Neuron (in vitro differentiated cells): ENCODE measurements around the gene STX10.
A peak's percentile ranks its signal among the peaks of the same experiment; 100 is the strongest.

Source experiments
- H2AFZ ChIP-seq: one replicate; pipeline ENCODE4 v1.6.1; 2013; ENCODE audit warnings: low read depth, mild to moderate bottlenecking, inconsistent platforms, low read length, moderate library complexity
- H3K27me3 ChIP-seq: one replicate; pipeline ENCODE4 v1.6.1; 2013; ENCODE audit warnings: low read length; ENCODE audit not compliant: insufficient read depth
- H3K36me3 ChIP-seq: one replicate; pipeline ENCODE4 v1.6.1; 2013; ENCODE audit warnings: low read length; ENCODE audit not compliant: insufficient read depth
- H3K4me1 ChIP-seq: one replicate; pipeline ENCODE4 v1.6.1; 2013; ENCODE audit warnings: low read length; ENCODE audit not compliant: insufficient read depth
- H3K4me3 ChIP-seq: 2 replicates; pipeline ENCODE4 v1.5.1; 2013; ENCODE audit warnings: mild to moderate bottlenecking, low read length, moderate library complexity
- H3K9me3 ChIP-seq: one replicate; pipeline ENCODE4 v1.6.1; 2013; ENCODE audit warnings: low read length

STX10 gene

DNA sequence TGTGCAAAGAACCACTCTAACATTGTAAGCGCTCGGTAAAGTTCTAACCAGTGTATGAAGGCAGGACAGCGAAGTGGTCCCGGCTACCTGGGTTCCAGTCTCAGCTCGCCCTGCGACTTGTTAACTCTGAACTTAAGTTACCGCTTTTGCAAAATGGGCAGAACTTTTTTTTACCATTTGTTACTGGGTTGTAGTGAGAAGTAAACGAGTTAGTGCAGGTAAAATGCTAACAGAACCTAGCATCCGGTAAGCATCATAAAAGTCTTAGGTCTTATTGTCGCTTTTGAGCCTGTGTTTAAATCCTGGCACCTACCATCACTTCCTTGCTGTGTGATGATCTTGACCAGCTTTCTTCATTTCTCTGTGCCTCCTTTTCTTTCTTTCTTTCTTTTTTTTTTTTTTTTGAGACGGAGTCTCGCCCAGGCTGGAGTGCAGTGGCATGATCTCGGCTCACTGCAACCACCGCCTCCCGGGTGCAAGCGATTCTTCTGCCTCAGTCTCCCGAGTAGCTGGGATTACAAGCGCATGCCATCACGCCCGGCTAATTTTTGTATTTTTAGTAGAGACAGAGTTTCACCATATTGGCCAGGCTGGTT lies 32.9 kb downstream of the STX10 start:
- peak overlapping the region; percentile 66 for H3K4me3 ChIP-seq
- H3K36me3 ChIP-seq, result peaks cover 30% of the 10 kb centered on the region
- H3K9me3 ChIP-seq, result no peaks in the 10 kb centered on the region
- H2AFZ ChIP-seq, result peak overlapping the region; percentile 57
- H3K27me3 ChIP-seq, result no peaks in the 10 kb centered on the region
- H3K4me1 ChIP-seq, result peaks cover 29% of the 10 kb centered on the region

DNA sequence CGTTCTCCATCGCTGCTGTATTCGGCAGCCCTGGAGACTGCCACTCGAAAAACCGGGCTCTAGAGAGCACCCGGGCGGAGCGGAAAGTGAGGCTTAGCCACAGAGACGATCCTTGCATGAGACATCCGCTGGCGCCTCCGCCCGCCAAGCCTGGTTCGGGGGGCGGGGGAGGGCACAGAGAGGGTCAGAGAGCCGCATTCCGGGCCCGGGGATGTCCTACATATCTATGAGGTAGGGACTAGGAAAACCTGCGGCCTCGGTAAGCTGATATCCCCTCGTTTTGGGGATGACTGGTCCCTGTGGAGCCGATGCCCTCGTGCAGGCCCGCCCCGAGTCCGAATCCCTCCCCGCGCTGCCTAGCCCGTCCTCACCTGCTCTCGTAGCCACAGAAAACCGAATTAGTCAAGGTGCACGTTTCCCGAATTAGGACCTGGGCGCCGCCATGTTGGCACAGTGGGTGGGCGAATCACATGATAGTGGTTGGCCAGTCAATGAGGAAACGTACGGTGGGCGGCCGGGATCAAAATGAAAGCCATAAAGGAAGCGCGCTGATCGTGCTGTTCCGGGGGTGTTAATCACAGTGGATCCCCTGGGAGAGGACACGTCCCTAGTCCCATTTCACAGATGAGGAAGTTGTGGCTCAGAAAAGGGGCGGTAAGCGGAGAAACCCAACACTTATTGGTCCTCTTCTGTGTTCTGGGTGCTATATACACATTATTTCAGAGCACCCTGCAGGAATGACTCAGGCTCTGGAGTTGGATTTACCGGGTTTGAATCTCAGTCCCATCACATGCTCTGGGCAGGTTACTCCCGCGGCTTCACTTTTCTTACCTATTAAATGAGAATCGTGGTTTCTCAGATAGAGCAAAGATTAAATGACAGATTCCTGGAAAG lies 33.6 kb downstream of the STX10 start, which contains the start of gene TRMT1:
Gene TRMT1, minus strand, starts transcription at position 459 of the 894 bp plus-strand sequence. Its CDS starts 341 bp downstream, at position 118.
- Histone ChIP-seq H3K9me3 (no peaks in the 10 kb centered on the region), H2AFZ (peak within 1 kb of the TSS; percentile 57), H3K27me3 (no peaks in the 10 kb centered on the region), H3K4me1 (peaks cover 29% of the 10 kb centered on the region), H3K36me3 (peaks cover 24% of the 10 kb centered on the region), H3K4me3 (peak within 1 kb of the TSS; percentile 66)

DNA sequence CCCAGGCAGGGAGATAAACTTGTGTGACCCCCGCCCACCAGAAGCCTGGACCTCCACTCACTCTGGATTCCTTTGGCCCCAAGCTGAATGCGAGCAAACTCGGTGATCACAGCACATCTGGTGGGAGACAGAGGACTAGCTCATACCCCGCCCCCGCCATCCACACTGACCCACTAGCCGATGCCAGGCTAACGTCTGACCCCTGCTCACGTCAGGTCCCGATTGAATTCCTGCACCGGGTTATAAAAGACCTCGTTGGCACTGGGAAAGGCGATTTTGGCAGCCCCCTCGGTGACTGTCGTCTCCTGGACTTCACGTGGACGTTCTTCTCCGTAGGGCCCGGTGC lies 34.3 kb downstream of the STX10 start:
- peaks cover 21% of the 10 kb centered on the region for H3K36me3 ChIP-seq
- H2AFZ ChIP-seq, result peak overlapping the region; percentile 57
- peaks cover 29% of the 10 kb centered on the region for H3K4me1 ChIP-seq
- no peaks in the 10 kb centered on the region for H3K9me3 ChIP-seq
- H3K4me3 ChIP-seq, result peak overlapping the region; percentile 66
- H3K27me3 ChIP-seq, result no peaks in the 10 kb centered on the region

DNA sequence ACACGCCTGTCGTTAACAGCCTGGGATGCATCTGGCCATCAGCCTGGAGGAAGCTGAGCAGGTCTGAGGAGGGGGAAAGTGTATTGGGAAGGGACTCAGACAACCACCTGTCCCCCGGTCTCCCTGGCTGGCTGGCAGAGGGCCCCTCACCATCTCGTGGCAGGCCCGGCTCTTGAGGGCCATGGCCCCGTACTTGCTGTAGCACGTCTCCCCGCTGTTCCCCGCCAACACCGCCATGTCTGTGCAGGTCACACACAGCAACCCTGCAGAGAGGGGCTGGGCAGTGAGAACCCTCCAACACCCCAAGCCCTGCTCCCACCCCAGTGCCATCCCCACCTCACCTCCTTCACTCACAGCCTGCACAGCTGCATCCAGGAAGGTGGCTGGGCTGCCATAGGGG lies 37.6 kb downstream of the STX10 start:
- Histone ChIP-seq H3K36me3 (peaks cover 26% of the 10 kb centered on the region), H3K4me1 (peaks cover 19% of the 10 kb centered on the region), H3K4me3 (no peak overlapping the region), H3K9me3 (no peaks in the 10 kb centered on the region), H2AFZ (no peak overlapping the region), H3K27me3 (no peaks in the 10 kb centered on the region)

DNA sequence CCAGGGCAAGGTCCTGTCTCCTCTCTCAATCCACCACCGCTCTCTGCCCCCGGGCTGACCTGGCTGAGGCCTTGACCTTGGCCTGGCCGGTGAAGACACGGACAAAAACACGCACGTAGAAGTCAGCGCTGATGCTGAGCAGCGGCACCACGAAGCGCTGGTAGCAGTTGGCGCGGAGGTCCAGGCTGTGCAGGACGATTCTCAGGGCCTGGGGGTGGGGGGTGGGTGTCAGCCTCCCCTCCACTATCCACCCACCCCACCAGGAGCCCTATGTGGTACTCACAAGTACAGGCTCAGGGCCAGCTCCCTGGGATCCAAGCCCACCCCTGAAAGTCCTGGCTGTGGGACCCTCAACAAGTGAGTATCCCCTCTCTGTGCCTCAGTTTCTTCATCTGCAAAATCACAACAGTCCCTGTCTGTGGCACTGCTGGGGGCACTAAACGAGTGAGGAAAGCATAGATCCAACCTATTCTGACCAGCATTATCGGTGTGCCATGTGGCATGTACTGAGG lies 40.0 kb downstream of the STX10 start:
- peaks cover 3% of the 10 kb centered on the region for H3K4me1 ChIP-seq
- H3K4me3 ChIP-seq, result no peak overlapping the region
- no peaks in the 10 kb centered on the region for H3K9me3 ChIP-seq
- no peaks in the 10 kb centered on the region for H3K27me3 ChIP-seq
- peaks cover 31% of the 10 kb centered on the region for H3K36me3 ChIP-seq
- no peak overlapping the region for H2AFZ ChIP-seq

DNA sequence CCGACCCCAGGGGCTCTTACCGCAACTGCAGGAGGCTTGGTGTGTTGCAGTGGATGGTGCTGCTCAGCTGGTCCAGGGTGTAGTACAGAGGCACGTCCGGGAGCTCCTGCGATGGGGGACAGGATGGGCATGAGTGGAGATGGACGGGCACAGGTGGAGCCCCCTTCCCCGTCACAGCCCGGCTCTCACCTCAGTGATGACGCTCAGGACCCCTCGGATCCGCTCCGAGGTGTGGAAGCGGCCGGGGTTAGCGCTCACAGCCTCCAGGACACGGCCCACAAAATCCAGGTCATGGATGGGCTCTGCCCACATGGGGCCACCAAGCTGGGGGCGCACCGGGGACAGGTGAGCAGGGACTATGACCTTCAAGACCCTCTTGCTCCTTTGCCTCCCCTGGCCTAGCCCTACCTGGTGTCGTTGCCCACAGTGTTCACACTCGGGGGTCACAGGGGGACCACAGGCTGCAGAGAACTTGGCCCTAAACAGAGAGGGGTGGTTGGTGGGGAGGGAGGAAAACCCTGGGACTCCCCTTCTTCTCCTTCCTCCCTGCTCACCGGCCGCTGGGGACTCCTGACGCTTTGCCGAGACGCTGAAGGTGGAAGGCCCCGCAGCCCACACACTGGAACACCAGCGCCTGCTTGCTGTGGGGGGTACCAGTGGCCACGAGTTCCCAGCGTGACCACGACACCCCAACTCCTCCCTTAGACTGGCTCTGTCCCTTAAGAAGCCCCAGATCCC lies 40.6 kb downstream of the STX10 start:
- Histone ChIP-seq H3K9me3 (no peaks in the 10 kb centered on the region), H2AFZ (no peak overlapping the region), H3K4me3 (no peak overlapping the region), H3K4me1 (no peaks in the 10 kb centered on the region), H3K27me3 (no peaks in the 10 kb centered on the region), H3K36me3 (peaks cover 29% of the 10 kb centered on the region)

DNA sequence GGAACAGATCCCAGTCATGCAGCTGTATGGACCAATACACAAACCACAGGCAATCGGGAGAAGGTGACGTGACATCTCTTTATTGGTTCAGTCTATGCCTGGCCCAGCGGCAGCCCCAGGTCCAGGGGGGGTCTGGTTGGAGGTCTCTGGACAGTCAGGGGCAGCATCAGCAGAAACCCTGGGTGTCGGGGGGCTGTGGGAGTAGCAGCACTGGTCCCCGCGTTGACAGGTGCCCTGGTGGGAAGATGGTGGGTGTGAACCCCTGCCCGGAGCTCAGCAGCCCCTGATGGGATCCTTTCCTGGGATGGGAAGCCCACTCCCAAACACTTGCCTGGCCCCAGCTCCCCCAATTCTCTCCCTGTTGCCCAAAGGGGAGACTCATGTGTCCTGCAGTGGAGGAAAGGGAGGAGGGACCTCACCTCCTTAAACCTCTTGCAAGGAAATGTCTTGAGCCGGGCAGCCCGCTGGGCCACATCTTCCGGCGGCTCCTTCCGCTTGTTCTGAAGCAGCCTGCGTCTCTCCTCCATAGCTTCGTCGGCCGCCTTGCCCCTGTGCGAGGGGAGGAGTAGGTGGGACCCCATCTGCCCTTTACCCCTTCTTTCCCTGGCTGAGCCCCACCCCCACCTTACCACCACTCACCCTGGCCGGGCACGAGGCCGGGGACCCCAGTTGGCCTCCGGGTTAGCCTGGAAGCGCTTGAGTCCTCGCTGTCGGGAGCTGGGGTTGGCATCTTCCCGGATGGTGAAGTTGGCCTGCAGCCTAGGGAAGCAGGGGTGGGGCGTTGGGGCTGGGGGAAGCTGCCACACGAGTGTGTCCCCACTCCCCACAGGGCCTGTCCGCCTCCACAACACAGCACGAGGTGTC lies 45.1 kb downstream of the STX10 start:
- peaks cover 16% of the 10 kb centered on the region for H3K36me3 ChIP-seq
- peaks cover 12% of the 10 kb centered on the region for H3K27me3 ChIP-seq
- H2AFZ ChIP-seq, result no peak overlapping the region
- H3K4me1 ChIP-seq, result peaks cover 10% of the 10 kb centered on the region
- no peak overlapping the region for H3K4me3 ChIP-seq
- H3K9me3 ChIP-seq, result peaks cover under 1% of the 10 kb centered on the region

DNA sequence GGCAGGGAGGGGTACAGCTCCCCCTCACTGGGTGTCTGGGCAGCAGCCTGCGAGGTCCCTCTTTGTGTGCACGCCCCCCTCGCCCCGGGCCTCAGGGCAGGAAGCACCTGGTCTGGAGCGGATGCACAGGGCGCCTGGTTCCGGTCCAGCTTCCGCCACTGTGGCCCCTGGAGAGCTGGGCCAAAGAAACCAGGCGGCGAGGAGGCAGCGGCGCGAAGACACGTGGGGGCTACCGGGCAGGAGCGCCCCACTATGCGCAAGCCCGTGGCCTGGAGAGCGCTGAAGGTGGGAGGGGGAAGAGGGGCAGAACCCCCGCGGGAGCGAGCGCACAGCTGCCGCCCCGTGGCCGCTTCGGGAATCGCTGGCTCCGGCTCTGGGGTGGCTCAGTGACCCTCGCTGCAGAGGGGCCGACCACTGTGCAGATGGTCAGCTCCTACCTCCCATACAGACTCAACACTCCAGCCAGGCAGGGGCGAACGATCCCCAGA lies 45.8 kb downstream of the STX10 start:
- Histone ChIP-seq H3K4me3 (no peak overlapping the region), H3K27me3 (peaks cover 19% of the 10 kb centered on the region), H3K36me3 (peaks cover 16% of the 10 kb centered on the region), H2AFZ (no peak overlapping the region), H3K4me1 (peaks cover 10% of the 10 kb centered on the region), H3K9me3 (peaks cover 2% of the 10 kb centered on the region)

DNA sequence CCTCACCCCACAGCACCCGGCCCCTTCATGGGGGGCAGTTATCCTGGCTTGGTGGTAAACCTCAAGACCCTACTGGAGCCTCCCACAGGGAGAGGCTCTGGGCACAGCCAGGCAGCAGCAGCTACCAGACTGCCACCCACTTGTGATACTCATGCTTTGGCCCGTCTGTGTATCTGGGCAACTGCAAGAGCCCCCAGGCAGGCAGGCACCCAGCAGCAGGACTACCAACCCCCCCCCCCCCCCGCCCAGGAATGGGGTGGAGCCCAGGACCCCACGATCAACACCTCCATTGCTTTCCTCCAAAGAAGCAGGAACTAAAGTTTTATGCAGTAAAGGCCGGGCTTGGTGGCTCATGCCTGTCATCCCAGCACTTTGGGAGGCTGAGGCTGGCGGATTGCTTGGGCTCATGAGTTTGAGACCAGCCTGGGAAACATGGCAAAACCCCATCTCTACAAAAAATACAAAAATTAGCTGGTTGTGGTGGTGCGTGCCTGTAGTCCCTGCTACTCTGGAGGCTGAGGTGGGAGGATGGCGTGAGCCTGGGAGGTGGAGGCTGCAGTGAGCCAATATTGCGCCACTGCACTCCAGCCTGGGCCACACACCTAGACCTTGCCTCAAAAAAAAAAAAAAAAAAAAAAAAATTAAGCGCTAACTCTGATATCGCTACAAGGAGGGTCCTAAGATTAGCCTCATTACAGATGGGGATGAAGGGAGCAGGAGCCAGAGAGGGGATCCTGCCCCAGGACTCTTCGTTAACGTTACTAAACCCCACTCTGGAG lies 46.4 kb downstream of the STX10 start:
- H3K9me3 ChIP-seq, result peaks cover 2% of the 10 kb centered on the region
- peaks cover 10% of the 10 kb centered on the region for H3K4me1 ChIP-seq
- no peak overlapping the region for H3K4me3 ChIP-seq
- peaks cover 25% of the 10 kb centered on the region for H3K27me3 ChIP-seq
- H2AFZ ChIP-seq, result no peak overlapping the region
- H3K36me3 ChIP-seq, result peaks cover 12% of the 10 kb centered on the region

DNA sequence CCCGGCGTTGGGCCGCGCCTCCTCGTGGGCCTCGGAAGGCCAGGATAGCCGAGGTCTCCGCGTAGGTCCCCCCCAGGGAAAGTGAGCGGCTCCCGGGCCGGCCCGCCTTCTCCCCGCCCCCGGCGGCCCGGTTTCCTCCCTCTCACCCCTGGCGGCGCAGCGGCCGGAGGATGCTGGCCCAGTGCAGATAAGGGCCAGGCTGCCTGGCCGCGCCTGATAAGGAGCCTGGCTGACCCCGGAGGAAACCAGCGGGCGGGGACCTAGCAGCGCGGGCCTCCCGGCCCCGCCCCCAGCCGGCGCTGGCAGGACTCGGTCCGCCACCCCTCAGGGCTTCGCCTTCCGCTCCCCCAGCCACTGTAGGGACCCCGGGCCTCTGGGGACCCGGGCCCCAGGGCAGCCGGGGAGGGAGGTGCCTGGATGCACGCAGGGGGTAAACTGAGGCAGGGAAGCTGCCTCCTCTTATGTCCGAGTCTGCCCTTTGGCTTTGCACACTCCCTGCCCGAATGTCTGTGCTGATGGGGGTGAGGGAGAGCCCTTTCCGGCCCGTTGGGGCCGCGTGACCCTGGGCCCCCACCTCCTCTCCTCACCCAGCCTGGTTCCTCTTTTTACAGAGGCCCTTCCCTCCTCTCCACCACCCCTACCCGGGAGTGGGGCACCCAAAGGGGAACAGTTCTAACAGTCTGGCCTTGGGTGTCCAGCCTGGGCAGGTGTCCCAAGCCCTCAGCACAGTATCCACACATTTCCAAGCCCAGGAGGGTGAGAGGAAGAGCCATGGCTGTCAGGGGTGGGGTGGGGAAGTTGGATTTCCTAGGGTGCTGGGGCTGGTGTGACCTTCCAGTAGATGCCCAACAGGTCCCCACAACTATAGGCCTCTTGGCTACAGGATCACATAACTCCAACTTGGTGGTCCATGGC lies 47.3 kb downstream of the STX10 start, which contains the start of gene LYL1:
Gene LYL1, minus strand, starts transcription at position 193 of the 915 bp plus-strand sequence. CDS start 1,687 bp downstream, outside the sequence.
- Histone ChIP-seq H2AFZ (peak within 1 kb of the TSS; percentile 72), H3K4me3 (peak within 1 kb of the TSS; percentile 46), H3K9me3 (peaks cover 2% of the 10 kb centered on the region), H3K4me1 (peaks cover 10% of the 10 kb centered on the region), H3K27me3 (peaks cover 30% of the 10 kb centered on the region), H3K36me3 (peaks cover 12% of the 10 kb centered on the region)

DNA sequence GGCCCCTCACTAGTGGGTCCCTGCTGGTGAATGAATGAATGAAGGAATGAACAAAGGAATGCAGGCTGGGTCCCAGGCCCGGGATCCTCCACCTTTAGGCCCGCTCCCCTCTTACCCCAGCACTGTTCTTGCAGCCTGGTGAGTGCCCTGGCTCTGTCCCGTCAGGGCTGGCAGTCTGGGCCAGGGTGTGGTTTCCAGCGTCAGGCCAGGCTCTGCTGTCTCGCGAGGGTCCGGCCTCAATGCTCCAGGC lies 47.8 kb downstream of the STX10 start:
- H2AFZ ChIP-seq, result peak overlapping the region; percentile 72
- peak overlapping the region; percentile 46 for H3K4me3 ChIP-seq
- H3K9me3 ChIP-seq, result peaks cover 2% of the 10 kb centered on the region
- H3K27me3 ChIP-seq, result peaks cover 30% of the 10 kb centered on the region
- H3K36me3 ChIP-seq, result peaks cover 9% of the 10 kb centered on the region
- H3K4me1 ChIP-seq, result peaks cover 10% of the 10 kb centered on the region
